HepG2 (cell line): ENCODE measurements around the gene SNX18. TPM values are rescaled to one million over a fixed set of nuclear protein-coding genes. Genes with fewer than 3 reads are reported as not detected.

Experiments used
- ATAC-seq: fragments of 200-7000 bp; cut with Tn5 transposase; 3 replicates; pipeline ENCODE4 v1.9.1; 2020; ENCODE audit warnings: mild to moderate bottlenecking, moderate library complexity
- BruUV-seq: library from RNA; stranded (reverse); fragments of 400-500 nt; replicated peaks from 2 replicates; lab custom pipeline; 2021; lab: Mats Ljungman, UMichigan
- CTCF ChIA-PET: fragments of 300-600 bp; formaldehyde crosslinking; extraction: SDS; loops from one replicate; lab custom pipeline; 2021; ENCODE audit warnings: low total read pairs, inconsistent platforms, low intra/inter-chr PET ratio; lab: Yijun Ruan, JAX
- POLR2A ChIA-PET: fragments of 350-600 bp; sonication (Branson Sonifier 250); formaldehyde crosslinking; loops from one replicate; lab custom pipeline; 2020; ENCODE audit warnings: antibody characterized with exemption, inconsistent platforms; lab: Yijun Ruan, JAX
- DNase-seq: peaks from one replicate; pipeline ENCODE4 v3.0.0-alpha.2; 2015; ENCODE audit warnings: low spot score
- FAIRE-seq: peaks from 3 replicates; lab custom pipeline; 2011; peaks lifted over from hg19 to GRCh38; lab: Jason Lieb, UNC
- H2AFZ ChIP-seq: one replicate; pipeline ENCODE4 v1.6.1; 2011; ENCODE audit warnings: low read length, inconsistent platforms
- H3K27ac ChIP-seq: fragments of 300-600 bp; 3 replicates; pipeline ENCODE4 v1.8.0; 2011; ENCODE audit warnings: mixed run types, mild to moderate bottlenecking, mixed read lengths, low read length, inconsistent platforms; ENCODE audit not compliant: insufficient read depth; ENCODE audit errors: extremely low read length
- H3K27me3 ChIP-seq, 2 experiments: fragments of 200-600 bp in 1 of 2; 2 replicates in 1 of 2; 3 replicates in 1 of 2; pipeline versions ENCODE4 v1.6.0 to v1.8.0; 2011; ENCODE audit warnings: low read length in 2 of 2, mild to moderate bottlenecking in 2 of 2, moderate library complexity in 2 of 2, inconsistent platforms in 1 of 2; ENCODE audit not compliant: insufficient read depth in 2 of 2, control insufficient read depth in 1 of 2
- H3K36me3 ChIP-seq, 2 experiments: fragments of 200-600 bp in 1 of 2; replicated peaks in 1 of 2; 2 replicates in 1 of 2; 3 replicates in 1 of 2; pipeline versions ENCODE4 v1.5.1 to v1.8.0; 2011; ENCODE audit warnings: low read length in 2 of 2, inconsistent platforms in 1 of 2; ENCODE audit not compliant: insufficient read depth in 2 of 2, control insufficient read depth in 1 of 2
- H3K4me1 ChIP-seq: 2 replicates; pipeline ENCODE4 v1.5.1; 2012; ENCODE audit warnings: low read length, inconsistent platforms; ENCODE audit not compliant: insufficient read depth
- H3K4me2 ChIP-seq: 2 replicates; pipeline ENCODE4 v1.6.0; 2011; ENCODE audit warnings: low read depth, low read length, inconsistent platforms
- H3K4me3 ChIP-seq, 3 experiments: fragments of 200-600 bp in 1 of 3; sonication (generic), shearing (Covaris generic) in 1 of 3; replicated peaks in 1 of 3; 2 replicates each; pipeline ENCODE4 v1.5.1; 2011 to 2016; ENCODE audit warnings: low read length in 3 of 3, inconsistent platforms in 2 of 3, low read depth in 2 of 3, mild to moderate bottlenecking in 2 of 3, control low read depth in 1 of 3, mixed read lengths in 1 of 3; ENCODE audit not compliant: insufficient read depth in 1 of 3
- H3K79me2 ChIP-seq: one replicate; pipeline ENCODE4 v1.6.1; 2011; ENCODE audit warnings: low read length, inconsistent platforms; ENCODE audit not compliant: insufficient read depth
- H3K9ac ChIP-seq: 2 replicates; pipeline ENCODE4 v1.6.0; 2011; ENCODE audit warnings: mild to moderate bottlenecking, low read depth, low read length, inconsistent platforms; ENCODE audit not compliant: insufficient read depth
- H3K9me3 ChIP-seq: 2 replicates; pipeline ENCODE4 v1.5.1; 2012; ENCODE audit warnings: mild to moderate bottlenecking, low read length
- H4K20me1 ChIP-seq: 2 replicates; pipeline ENCODE4 v1.6.0; 2011; ENCODE audit warnings: inconsistent platforms, mild to moderate bottlenecking, low read length, moderate library complexity; ENCODE audit not compliant: insufficient read depth
- GATAD2A ChIP-seq: IDR thresholded peaks from 2 replicates; pipeline ENCODE4 v1.6.1; 2016
- IRF2 ChIP-seq: IDR thresholded peaks from 2 replicates; pipeline ENCODE4 v1.6.1; 2018; ENCODE audit warnings: missing genetic modification reagents, missing compliant biosample characterization
- NR2F1 ChIP-seq, 2 experiments: fragments of 450-650 bp in 1 of 2; formaldehyde crosslinking in 1 of 2; IDR thresholded peaks; 2 replicates each; pipeline versions ENCODE4 v1.5.0 to v1.6.1; 2016 to 2020; ENCODE audit warnings: mild to moderate bottlenecking in 1 of 2, missing compliant biosample characterization in 1 of 2, missing genetic modification reagents in 1 of 2, moderate library complexity in 1 of 2
- SIX1 ChIP-seq: sonication (generic); formaldehyde crosslinking; IDR thresholded peaks from 2 replicates; pipeline ENCODE4 v1.4.0; 2020; ENCODE audit warnings: missing genetic modification reagents, borderline replicate concordance
- SRSF9 ChIP-seq: fragments of 200-400 bp; formaldehyde crosslinking; IDR thresholded peaks from 2 replicates; pipeline ENCODE4 v1.6.1; 2018; ENCODE audit warnings: borderline replicate concordance, mild to moderate bottlenecking, low read depth, low read length; ENCODE audit not compliant: insufficient read depth, poor library complexity, severe bottlenecking
- ZNF333 ChIP-seq: sonication (generic); formaldehyde crosslinking; IDR thresholded peaks from 2 replicates; pipeline ENCODE4 v1.4.0; 2020; ENCODE audit warnings: mild to moderate bottlenecking, missing genetic modification reagents, borderline replicate concordance
- ZNF773 ChIP-seq: sonication (generic); formaldehyde crosslinking; IDR thresholded peaks from 2 replicates; pipeline ENCODE4 v1.4.0; 2020; ENCODE audit warnings: missing genetic modification reagents, borderline replicate concordance
- ZNF800 ChIP-seq: sonication (generic); formaldehyde crosslinking; IDR thresholded peaks from 2 replicates; pipeline ENCODE4 v1.4.0; 2020; ENCODE audit warnings: missing genetic modification reagents
- WGBS: methylation state at CpG from one replicate; pipeline ENCODE4 v1.1.6; 2017; ENCODE audit warnings: low lambda C conversion rate; 5-methylcytosine and 5-hydroxymethylcytosine counted together
- in situ Hi-C: cut with HindIII; loops from 2 replicates; pipeline ENCODE4 v1.10.0; 2017; ENCODE audit warnings: low pct_unique_long_range_greater_than_20kb; ENCODE audit not compliant: extremely low pct_ligation_motif_present
- intact Hi-C: fragments of 100-400 bp; cut with micrococcal nuclease; formaldehyde crosslinking; loops from one replicate; pipeline ENCODE4 v1.10.0; 2022; ENCODE audit not compliant: unreplicated experiment
- polyA plus RNA-seq, 8 experiments: library from polyadenylated mRNA; depleted of rRNA in 3 of 8; stranded (reverse) in 7 of 8; unstranded in 1 of 8; fragments of >200 nt; fragmentation: Illumina TruSeq in 4 of 8; extraction: Trizol in 4 of 8; gene quantifications; 2 replicates each; pipeline versions ENCODE4 v1.2.1 to v1.2.3, GENCODE V29; 2011 to 2016; ENCODE audit warnings: low read depth in 4 of 8, missing spikeins in 1 of 8, mixed read lengths in 1 of 8; ENCODE audit not compliant: insufficient read depth in 1 of 8
- total RNA-seq, 5 experiments: library from RNA; depleted of rRNA; stranded (reverse); fragments of >200 nt; fragmentation: Illumina TruSeq; extraction: Trizol; gene quantifications; 2 replicates each; pipeline ENCODE4 v1.2.3, GENCODE V29; 2016; ENCODE audit warnings: low read depth in 1 of 5
- TF ChIP-seq, protein P1 (sequence below): sonication (generic); formaldehyde crosslinking; IDR thresholded peaks from 2 replicates; pipeline ENCODE4 v1.4.0; 2020; ENCODE audit warnings: mild to moderate bottlenecking, missing genetic modification reagents

Gene SNX18
- total and polyA plus RNA-seq, 2 of the 13 experiments (the other 11 are each of a cell fraction or from before 2014, with no cell fraction given) = 2.3 to 6.2 TPM

DNA sequence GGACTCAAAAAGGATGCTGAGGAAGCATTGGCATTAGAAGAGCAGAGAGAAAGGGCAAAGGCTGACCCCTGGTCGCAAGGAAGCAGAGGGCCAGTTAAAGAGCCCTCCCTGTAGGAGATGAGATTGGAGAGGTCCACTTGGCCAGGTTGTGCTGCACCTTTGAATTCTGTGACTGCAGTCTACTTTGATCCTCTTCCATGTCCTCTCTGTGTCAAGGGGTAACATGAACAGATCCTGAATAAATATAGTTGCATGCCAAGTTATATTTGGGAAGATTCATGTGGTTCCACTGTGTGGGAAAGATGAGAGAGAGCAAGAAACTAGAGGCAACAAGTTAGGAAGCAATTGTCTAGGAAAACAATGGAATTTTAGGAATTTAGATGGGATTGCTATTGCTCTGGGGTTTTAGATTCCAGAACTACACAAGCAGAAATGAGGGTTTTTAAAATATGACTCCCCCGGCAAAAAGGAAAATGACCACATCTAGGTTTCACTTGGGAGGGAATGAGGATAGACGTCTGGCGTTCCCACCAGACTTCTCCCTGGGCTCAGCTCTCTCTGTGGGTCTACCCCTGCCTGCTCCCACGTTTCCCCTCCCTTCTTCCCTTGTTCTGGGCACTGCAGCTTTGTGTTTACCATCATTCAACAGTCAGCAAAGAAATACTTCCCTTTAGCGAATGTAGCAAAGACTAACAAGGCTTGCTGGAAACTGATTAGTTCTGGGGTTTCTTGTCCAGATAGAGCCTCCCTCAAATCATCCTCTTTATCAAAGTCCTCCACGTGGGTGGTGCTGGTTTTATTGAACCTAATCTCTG, 63.6 kb downstream of the SNX18 start:
- no peak for DNase-seq
- 27% methylated on average over 7 of the region's 7 CpGs for WGBS
- Histone ChIP-seq H3K9me3 (no peaks in the 10 kb centered on the region; the same call in 1 of the 2 replicates), H3K4me1 (no peaks in the 10 kb centered on the region), H3K79me2 (no peaks in the 10 kb centered on the region), H4K20me1 (no peaks in the 10 kb centered on the region), H3K27me3 (no peaks in the 10 kb centered on the region), H3K27ac (no peak overlapping the region), H3K36me3 (no peaks in the 10 kb centered on the region)
- in situ Hi-C loops (no loop called here), intact Hi-C loops (no loop called here)
- ChIA-PET CTCF (no interaction called here), POLR2A (no interaction called here)
- no peak for FAIRE-seq
- no peak for ATAC-seq
- no TSS peak for BruUV-seq
- TF ChIP-seq IRF2 (CRISPR knock-in tag) = no peak
- TF ChIP-seq GATAD2A (CRISPR knock-in tag) = no peak
- TF ChIP-seq SIX1 (CRISPR knock-in tag) = no peak
- TF ChIP-seq SRSF9 = no peak
- TF ChIP-seq ZNF800 = no peak
- TF ChIP-seq ZNF333 (CRISPR knock-in tag) = no peak
- TF ChIP-seq ZNF773 = no peak
- TF ChIP-seq, protein P1, sequence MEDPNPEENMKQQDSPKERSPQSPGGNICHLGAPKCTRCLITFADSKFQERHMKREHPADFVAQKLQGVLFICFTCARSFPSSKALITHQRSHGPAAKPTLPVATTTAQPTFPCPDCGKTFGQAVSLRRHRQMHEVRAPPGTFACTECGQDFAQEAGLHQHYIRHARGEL (CRISPR knock-in tag) = no peak
- no peak for TF ChIP-seq NR2F1 (CRISPR knock-in tag; IDR thresholded peaks at IDR 0.05)
- TF ChIP-seq, all 625 proteins: peak for 0
- Histone ChIP-seq H2AFZ (no peak overlapping the region), H3K4me3 (no peak overlapping the region), H3K4me2 (no peak overlapping the region), H3K9ac (no peak overlapping the region)
